Endothelial cell of umbilical vein (primary cell): ENCODE data around the gene ZDHHC5.

Experiments
- CTCF ChIP-seq, 2 donors: IDR thresholded peaks; 1 replicate in 1 of 2; 2 replicates in 1 of 2; pipeline ENCODE4 v1.5.1; 2011; ENCODE audit warnings: low read length in 2 of 2, mild to moderate bottlenecking in 2 of 2, moderate library complexity in 2 of 2, control low read depth in 1 of 2, inconsistent platforms in 1 of 2, low read depth in 1 of 2; ENCODE audit not compliant: insufficient read depth in 1 of 2; ENCODE audit errors: extremely low read depth in 1 of 2
- MAX ChIP-seq: IDR thresholded peaks from 2 replicates; pipeline ENCODE4 v1.6.1; 2011; ENCODE audit not compliant: insufficient read depth, insufficient read length
- POLR2AphosphoS5 ChIP-seq: IDR thresholded peaks from 2 replicates; pipeline ENCODE4 v1.6.1; 2012; ENCODE audit warnings: low read depth, mild to moderate bottlenecking, control low read depth, low read length, moderate library complexity; ENCODE audit not compliant: insufficient read depth

GRCh38 chr11:57675176-57675941, 7.4 kb downstream of the ZDHHC5 start:
- TF ChIP-seq CTCF (IDR thresholded peaks at IDR 0.05; ENCODE audit: extremely low read depth in 1 of 2, insufficient read depth in 1 of 2, low read depth in 1 of 2, low read length in 2 of 2) (no peak), POLR2AphosphoS5 (no peak), MAX (no peak)
